Measurements from ENCODE around the gene ACTL7A. TPM values are rescaled to one million over a fixed set of nuclear protein-coding genes. Genes with fewer than 3 reads are reported as not detected.

Gene ACTL7A
- polyA plus RNA-seq, 2 of the 4 experiments (the other 2 are of a cell fraction), result not detected

DNA sequence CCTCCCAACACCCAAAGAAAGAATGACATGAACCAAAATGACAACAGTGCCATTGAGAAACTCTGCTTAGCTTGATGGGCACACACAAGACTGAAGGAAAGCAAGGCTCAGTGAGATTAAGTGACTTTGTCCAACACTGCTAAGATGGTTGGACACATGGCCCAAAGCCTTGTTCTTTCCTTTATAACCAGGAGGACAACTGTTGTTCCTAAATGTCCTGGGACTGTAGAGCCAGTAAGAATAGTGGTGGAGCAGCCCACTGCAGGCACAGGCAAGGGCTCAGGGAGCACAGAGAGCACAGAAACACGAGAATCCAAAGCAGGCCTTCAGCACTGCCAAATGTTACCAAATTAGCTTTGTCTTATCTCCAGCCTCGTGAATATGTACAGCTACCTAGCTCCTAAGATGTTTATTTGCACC is 3.9 kb downstream of the ACTL7A start:
- Histone ChIP-seq H3K9me3 (no peaks in the 10 kb centered on the region), H3K4me3 (no peak overlapping the region), H3K4me1 (peaks cover 14% of the 10 kb centered on the region), H3K27ac (no peak overlapping the region), H3K4me2 (no peak overlapping the region)
- CTCF ChIA-PET, result interaction anchor here (0.8 to 1.0 kb wide), 2 partner anchors 11 to 13 kb away, joined by 3 read pairs; no protein-coding TSS in a partner anchor
- DNase-seq (ENCODE audit: low read depth in 1 of 2, low spot score in 1 of 2) (no peak), ATAC-seq (no peak), FAIRE-seq (no peak)
- WGBS (ENCODE audit: missing lambda C conversion rate), result 92% methylated on average over 2 of the region's 2 CpGs
- POLR2A ChIA-PET, result no interaction called here
- TF ChIP-seq, protein P1, sequence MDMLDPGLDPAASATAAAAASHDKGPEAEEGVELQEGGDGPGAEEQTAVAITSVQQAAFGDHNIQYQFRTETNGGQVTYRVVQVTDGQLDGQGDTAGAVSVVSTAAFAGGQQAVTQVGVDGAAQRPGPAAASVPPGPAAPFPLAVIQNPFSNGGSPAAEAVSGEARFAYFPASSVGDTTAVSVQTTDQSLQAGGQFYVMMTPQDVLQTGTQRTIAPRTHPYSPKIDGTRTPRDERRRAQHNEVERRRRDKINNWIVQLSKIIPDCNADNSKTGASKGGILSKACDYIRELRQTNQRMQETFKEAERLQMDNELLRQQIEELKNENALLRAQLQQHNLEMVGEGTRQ (IDR thresholded peaks at IDR 0.05), result no peak
- TF ChIP-seq FOSB (CRISPR knock-in tag; IDR thresholded peaks at IDR 0.05) (no peak), TFCP2L1 (CRISPR knock-in tag; IDR thresholded peaks at IDR 0.05) (no peak), RCOR1 (IDR thresholded peaks at IDR 0.05; ENCODE audit: low read depth, low read length) (no peak), JUNB (IDR thresholded peaks at IDR 0.05) (no peak), KDM1A (IDR thresholded peaks at IDR 0.05; ENCODE audit: low read depth) (no peak), KDM5A (IDR thresholded peaks at IDR 0.05) (no peak), RNF2 (IDR thresholded peaks at IDR 0.05; ENCODE audit: borderline replicate concordance, low read depth) (no peak), HOXB13 (CRISPR knock-in tag; IDR thresholded peaks at IDR 0.05; ENCODE audit: low read depth) (no peak), RAD21 (conservative IDR thresholded peaks at IDR 0.05 in 1 of 2, IDR thresholded peaks at IDR 0.05 in 1 of 2) (no peak)
- TF ChIP-seq, protein P2, sequence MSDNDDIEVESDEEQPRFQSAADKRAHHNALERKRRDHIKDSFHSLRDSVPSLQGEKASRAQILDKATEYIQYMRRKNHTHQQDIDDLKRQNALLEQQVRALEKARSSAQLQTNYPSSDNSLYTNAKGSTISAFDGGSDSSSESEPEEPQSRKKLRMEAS (IDR thresholded peaks at IDR 0.05), result no peak
- TF ChIP-seq, protein P3, sequence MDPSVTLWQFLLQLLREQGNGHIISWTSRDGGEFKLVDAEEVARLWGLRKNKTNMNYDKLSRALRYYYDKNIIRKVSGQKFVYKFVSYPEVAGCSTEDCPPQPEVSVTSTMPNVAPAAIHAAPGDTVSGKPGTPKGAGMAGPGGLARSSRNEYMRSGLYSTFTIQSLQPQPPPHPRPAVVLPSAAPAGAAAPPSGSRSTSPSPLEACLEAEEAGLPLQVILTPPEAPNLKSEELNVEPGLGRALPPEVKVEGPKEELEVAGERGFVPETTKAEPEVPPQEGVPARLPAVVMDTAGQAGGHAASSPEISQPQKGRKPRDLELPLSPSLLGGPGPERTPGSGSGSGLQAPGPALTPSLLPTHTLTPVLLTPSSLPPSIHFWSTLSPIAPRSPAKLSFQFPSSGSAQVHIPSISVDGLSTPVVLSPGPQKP (IDR thresholded peaks at IDR 0.05; ENCODE audit: low read depth, low read length), result no peak

DNA sequence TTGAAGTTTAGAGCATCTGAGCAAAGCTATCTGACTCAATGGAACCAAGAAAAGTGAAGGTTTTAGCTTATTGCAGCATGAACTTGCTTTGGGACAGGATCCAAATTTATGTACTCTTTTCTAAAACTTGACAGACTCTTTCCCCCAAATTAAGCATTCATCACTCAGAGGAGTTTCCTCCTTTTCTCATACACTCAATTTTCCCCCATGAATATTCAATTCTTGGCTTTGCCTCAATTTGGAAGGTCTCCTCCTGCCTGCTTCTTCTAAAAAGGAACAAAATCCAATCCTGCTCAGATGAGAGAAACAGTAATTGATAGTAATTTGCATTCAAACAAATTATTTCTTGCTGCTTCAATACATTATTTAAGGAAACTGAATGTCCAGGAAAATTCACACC is 5.0 kb downstream of the ACTL7A start:
- Histone ChIP-seq H3K9me3 (peaks cover 8% of the 10 kb centered on the region), H3K4me1 (peaks cover 14% of the 10 kb centered on the region), H3K4me3 (no peak overlapping the region), H3K4me2 (no peak overlapping the region), H3K27ac (no peak overlapping the region)
- ATAC-seq (no peak), FAIRE-seq (no peak), DNase-seq (ENCODE audit: low read depth in 1 of 2, low spot score in 1 of 2) (no peak)
- ChIA-PET CTCF (no interaction called here), POLR2A (no interaction called here)
- TF ChIP-seq FOXS1 (CRISPR knock-in tag; IDR thresholded peaks at IDR 0.05) (no peak), CHD2 (IDR thresholded peaks at IDR 0.05; ENCODE audit: low read length, partially characterized antibody) (no peak), POLR2AphosphoS2 (conservative IDR thresholded peaks at IDR 0.05; ENCODE audit: low read length) (no peak), MAFK (IDR thresholded peaks at IDR 0.05; ENCODE audit: partially characterized antibody) (no peak), ZFP36 (IDR thresholded peaks at IDR 0.05; ENCODE audit: borderline replicate concordance, partially characterized antibody) (no peak), HOXB13 (CRISPR knock-in tag; IDR thresholded peaks at IDR 0.05; ENCODE audit: low read depth) (no peak), CBX2 (IDR thresholded peaks at IDR 0.05; ENCODE audit: borderline replicate concordance, low read depth) (no peak), BHLHE40 (IDR thresholded peaks at IDR 0.05; ENCODE audit: low read depth, low read length) (no peak), FOSL2 (IDR thresholded peaks at IDR 0.05) (no peak), FOSL2 (CRISPR knock-in tag; IDR thresholded peaks at IDR 0.05) (no peak), EHF (CRISPR knock-in tag; IDR thresholded peaks at IDR 0.05) (no peak), ESRRA (IDR thresholded peaks at IDR 0.05; ENCODE audit: borderline replicate concordance, low read length) (no peak), NR3C1 (IDR thresholded peaks at IDR 0.05) (no peak), ZC3H11A (IDR thresholded peaks at IDR 0.05) (no peak), KDM5A (IDR thresholded peaks at IDR 0.05) (no peak)
- TF ChIP-seq, protein P4, sequence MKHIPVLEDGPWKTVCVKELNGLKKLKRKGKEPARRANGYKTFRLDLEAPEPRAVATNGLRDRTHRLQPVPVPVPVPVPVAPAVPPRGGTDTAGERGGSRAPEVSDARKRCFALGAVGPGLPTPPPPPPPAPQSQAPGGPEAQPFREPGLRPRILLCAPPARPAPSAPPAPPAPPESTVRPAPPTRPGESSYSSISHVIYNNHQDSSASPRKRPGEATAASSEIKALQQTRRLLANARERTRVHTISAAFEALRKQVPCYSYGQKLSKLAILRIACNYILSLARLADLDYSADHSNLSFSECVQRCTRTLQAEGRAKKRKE (CRISPR knock-in tag; IDR thresholded peaks at IDR 0.05; ENCODE audit: low read depth), result no peak
- TF ChIP-seq, protein P5, sequence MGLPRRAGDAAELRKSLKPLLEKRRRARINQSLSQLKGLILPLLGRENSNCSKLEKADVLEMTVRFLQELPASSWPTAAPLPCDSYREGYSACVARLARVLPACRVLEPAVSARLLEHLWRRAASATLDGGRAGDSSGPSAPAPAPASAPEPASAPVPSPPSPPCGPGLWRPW (IDR thresholded peaks at IDR 0.05), result no peak

Data from A549 (cell line).